ENCODE measurements around the gene LNX2.

DNA sequence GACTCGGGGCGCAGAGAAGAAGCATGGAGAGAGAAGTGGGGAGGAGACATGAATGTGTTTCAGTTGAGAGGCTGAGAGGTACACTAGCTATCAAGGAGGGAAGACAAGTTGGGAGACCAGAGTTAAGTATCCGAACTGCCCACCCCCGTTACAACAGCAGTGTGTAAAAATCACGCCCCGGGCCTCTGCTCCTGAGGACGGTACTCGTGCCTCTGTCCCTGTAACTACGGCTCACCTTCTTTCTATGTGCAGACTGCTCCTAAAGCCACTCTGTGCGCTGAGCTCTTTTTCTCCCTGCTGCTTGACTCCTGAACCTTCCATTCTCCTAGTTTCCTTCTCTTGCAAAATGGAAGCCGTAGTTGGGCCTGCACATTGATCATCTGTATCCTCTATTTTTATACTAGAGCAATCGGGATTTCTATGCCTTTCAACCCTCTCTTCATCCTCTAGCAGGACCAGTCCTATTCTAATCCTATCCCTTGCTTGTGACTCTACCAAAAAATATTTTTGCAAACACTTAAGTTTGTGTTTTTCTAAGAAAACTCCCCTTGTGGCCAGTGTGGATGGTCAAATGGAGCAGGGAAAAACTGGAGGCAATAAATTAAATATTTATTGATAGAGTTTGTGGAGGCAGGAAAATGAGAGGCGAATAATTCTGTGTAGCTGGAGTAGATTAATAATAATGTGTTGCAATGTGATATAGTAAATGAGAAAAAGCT is 1.9 kb upstream of the LNX2 start:
- TF ChIP-seq, protein P1, sequence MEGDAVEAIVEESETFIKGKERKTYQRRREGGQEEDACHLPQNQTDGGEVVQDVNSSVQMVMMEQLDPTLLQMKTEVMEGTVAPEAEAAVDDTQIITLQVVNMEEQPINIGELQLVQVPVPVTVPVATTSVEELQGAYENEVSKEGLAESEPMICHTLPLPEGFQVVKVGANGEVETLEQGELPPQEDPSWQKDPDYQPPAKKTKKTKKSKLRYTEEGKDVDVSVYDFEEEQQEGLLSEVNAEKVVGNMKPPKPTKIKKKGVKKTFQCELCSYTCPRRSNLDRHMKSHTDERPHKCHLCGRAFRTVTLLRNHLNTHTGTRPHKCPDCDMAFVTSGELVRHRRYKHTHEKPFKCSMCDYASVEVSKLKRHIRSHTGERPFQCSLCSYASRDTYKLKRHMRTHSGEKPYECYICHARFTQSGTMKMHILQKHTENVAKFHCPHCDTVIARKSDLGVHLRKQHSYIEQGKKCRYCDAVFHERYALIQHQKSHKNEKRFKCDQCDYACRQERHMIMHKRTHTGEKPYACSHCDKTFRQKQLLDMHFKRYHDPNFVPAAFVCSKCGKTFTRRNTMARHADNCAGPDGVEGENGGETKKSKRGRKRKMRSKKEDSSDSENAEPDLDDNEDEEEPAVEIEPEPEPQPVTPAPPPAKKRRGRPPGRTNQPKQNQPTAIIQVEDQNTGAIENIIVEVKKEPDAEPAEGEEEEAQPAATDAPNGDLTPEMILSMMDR (conservative IDR thresholded peaks at IDR 0.05; ENCODE audit: low read depth, low read length): peak; percentile 27; the same call in 1 of the 2 replicates
- TF ChIP-seq, protein P2, sequence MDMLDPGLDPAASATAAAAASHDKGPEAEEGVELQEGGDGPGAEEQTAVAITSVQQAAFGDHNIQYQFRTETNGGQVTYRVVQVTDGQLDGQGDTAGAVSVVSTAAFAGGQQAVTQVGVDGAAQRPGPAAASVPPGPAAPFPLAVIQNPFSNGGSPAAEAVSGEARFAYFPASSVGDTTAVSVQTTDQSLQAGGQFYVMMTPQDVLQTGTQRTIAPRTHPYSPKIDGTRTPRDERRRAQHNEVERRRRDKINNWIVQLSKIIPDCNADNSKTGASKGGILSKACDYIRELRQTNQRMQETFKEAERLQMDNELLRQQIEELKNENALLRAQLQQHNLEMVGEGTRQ (IDR thresholded peaks at IDR 0.05; ENCODE audit: low read depth, low read length): no peak
- no peak for TF ChIP-seq RFX5 (IDR thresholded peaks at IDR 0.05; ENCODE audit: low read depth, low read length)
- no peak for TF ChIP-seq POLR2A (IDR thresholded peaks at IDR 0.05; ENCODE audit: low read depth, low read length)
- TF ChIP-seq CHD1 (IDR thresholded peaks at IDR 0.05; ENCODE audit: low read depth, low read length): no peak
- TF ChIP-seq, protein P3, sequence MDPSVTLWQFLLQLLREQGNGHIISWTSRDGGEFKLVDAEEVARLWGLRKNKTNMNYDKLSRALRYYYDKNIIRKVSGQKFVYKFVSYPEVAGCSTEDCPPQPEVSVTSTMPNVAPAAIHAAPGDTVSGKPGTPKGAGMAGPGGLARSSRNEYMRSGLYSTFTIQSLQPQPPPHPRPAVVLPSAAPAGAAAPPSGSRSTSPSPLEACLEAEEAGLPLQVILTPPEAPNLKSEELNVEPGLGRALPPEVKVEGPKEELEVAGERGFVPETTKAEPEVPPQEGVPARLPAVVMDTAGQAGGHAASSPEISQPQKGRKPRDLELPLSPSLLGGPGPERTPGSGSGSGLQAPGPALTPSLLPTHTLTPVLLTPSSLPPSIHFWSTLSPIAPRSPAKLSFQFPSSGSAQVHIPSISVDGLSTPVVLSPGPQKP (IDR thresholded peaks at IDR 0.05; ENCODE audit: borderline replicate concordance, low read depth, low read length): no peak
- no peak for TF ChIP-seq RAD21 (IDR thresholded peaks at IDR 0.05; ENCODE audit: low read length)
- no peak for TF ChIP-seq BHLHE40 (IDR thresholded peaks at IDR 0.05; ENCODE audit: low read depth, low read length)
